Measurements from ENCODE around the gene TWF2.

The TWF2 gene

DNA sequence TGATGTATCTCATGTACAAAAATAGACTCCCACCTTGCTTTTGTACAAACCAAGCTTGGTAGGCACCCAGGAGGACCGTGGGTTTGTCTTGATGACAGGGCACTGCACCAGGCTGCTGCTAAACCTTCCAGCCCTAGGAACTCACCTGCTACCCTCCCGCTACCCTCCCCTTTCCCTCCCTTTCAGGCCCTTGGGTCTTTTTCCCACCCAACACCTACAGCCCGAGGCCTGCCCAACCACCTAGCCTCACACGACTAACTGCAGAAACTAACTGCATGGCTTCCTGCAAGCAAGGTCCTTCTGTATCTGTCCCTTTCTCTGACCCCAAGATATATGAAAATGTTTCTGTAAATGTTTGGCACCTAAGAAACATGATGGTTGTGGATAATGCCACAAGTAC lies 17.7 kb upstream of the TWF2 start:
- no peak for DNase-seq

DNA sequence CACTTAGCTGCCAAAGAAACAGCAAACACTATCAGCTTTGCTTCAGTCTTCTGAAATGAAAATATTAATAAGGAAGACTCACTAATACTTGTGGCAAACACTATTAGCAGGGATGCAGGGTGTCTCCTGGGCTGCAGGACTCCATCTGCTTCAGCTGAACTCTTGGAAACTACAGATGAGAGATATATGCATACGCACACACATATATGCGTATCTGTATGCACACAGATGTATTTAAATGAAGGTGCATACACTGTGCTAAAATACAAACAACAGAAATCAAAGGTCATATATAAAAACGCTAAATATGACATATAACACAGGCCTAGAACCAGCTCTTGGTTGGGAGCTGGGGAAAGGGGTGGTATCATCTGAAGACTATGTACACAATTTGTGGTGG lies 17.2 kb upstream of the TWF2 start:
- DNase-seq: no peak

DNA sequence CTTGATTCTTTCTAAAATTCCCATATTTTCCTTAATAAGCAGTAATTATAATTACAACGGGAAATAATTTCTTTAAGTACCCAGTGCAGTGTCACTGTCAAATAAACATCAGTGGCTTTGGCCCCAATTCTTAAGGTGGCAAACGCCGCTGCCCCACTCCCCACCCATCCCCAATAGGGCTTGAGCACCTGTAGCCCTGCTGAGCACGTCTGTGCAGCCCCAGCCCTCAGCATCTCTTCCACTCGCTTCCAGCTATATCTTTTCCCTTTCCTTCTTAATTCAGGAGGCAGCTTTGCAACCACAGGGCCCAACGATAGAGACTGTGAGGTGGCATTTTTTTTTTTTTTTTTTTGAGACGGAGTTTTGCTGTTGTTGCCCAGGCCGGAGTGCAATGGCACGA lies 15.7 kb upstream of the TWF2 start:
- no peak for DNase-seq

DNA sequence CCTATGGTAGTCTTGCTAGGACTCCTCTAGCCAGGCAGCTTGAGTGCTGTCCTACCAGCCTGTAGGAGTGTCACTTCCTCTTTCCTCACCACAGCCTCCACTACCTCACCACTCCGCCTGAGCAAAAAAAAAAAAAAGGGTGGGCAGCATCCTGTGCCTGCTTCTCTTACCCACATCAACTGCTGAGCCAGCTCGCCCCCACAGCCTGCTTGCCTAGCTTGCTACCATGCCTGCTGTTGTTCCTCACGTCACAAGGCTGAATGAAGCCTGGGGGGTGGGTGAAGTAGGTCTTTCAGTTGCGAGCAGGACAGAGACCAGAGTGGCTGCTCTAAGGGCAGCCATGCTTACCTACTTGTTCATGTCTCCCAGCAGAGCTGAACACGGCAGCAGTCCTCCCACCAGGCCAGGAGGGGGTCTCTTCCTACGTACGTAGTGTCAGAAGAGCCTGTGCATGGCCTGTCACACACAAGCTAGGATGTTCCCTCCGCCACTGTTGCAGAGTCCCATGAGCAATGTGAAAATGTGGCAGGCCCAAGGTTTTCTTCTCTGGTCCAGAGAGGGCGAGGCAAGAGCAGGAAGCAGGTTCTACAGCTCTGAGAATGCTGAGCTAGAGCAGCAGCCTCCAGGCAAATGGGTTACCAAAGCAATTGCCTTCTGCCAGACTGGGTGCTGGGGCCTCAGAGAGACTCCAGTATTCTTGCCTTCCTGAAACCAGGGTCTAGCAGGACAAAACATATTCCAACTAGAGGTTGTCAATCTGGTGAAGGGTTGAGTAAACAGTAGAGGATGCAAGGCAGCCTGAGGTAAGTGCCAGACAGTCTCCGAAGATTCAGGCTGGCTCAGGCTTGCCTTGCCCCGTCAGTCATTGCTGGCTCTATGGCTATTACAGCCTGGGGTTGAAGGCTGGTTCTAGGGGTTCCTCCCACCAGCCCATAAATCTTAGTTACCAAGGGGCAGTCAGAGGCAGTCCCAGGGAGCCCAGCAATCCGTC lies 14.7 kb upstream of the TWF2 start:
- peak; percentile 88 for DNase-seq

DNA sequence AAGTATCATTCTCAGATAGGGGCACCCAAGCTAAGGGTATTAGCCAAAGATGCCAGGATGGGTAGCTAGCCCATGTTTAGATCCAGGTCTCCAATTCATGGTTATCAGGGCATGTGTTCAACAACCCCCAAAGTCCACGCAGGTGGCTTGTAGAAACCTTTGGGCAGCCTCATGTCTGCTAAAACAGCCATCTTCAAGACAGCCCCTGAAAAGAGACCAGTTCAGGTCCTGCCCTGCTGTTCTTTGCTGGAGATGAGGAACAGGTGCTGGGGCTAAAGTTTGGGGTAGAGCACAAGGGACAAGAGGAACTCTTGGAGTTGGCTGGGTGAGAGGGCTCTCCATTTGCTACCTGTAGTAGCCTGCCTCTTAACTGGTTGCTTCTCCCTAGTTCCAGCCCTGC lies 11.2 kb upstream of the TWF2 start:
- DNase-seq: no peak

DNA sequence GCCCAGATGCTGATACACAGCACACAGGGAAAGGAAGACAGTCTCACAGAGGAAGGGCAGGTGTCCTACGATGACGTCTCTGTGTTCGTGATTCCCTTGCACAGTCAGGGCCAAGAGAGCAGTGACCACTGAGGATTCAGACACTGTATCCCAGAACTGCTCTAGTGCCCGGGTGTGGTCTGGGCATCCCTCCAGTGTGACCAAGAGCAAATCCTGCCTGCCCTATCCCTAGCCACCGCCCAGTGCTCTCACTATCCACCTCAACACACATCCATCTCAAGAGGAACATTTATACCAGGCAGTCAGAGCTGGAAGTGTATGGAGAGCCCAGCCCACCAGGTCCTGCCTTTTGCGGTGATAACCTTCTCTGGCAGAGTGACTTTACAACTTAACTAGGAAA lies 10.7 kb upstream of the TWF2 start:
- no peak for DNase-seq

DNA sequence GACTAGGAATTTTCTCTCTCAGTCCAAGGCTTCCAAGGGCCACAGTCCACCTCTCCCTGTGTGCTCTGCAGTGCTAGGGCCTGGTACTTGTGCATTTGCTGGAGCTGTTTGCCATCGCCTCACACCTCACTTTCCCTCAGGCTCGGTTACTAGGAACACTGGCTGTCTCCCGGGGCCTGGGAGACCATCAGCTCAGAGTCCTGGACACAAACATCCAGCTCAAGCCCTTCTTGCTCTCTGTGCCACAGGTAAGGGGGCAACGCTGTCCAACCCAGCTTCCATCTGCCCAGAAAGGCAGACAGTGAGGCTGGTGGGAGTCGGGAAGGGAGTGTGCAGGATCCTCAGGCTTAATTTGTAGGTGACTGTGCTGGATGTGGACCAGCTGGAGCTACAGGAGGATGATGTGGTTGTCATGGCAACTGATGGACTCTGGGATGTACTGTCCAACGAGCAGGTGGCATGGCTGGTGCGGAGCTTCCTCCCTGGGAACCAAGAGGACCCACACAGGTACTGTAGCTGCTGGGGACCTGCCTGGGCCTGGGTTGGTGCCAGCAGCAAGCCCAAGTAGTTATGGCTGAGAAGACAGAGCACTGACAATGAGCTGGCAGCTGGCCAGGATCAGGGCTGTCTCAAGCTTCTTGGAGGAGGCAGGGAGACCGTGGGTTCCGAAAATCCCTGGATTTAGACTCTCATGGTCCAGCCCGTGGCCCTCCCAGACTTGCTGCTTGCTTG lies 10.0 kb upstream of the TWF2 start:
- DNase-seq: peak; percentile 64

DNA sequence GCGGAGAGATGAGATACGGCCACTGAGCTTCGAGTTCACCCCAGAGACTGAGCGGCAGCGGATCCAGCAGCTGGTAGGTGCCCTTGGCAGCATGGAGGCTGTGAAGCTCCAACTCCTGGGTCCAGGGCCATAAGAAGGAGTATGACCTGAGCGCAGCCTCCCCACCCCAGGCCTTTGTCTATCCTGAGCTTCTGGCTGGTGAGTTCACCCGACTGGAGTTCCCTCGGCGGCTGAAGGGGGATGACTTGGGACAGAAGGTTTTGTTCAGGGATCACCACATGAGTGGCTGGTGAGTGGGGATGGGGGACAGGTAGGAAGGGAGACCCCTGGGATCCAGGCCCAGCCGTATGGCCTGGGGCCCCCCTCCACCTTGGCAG lies 9.2 kb upstream of the TWF2 start:
- no peak for DNase-seq

DNA sequence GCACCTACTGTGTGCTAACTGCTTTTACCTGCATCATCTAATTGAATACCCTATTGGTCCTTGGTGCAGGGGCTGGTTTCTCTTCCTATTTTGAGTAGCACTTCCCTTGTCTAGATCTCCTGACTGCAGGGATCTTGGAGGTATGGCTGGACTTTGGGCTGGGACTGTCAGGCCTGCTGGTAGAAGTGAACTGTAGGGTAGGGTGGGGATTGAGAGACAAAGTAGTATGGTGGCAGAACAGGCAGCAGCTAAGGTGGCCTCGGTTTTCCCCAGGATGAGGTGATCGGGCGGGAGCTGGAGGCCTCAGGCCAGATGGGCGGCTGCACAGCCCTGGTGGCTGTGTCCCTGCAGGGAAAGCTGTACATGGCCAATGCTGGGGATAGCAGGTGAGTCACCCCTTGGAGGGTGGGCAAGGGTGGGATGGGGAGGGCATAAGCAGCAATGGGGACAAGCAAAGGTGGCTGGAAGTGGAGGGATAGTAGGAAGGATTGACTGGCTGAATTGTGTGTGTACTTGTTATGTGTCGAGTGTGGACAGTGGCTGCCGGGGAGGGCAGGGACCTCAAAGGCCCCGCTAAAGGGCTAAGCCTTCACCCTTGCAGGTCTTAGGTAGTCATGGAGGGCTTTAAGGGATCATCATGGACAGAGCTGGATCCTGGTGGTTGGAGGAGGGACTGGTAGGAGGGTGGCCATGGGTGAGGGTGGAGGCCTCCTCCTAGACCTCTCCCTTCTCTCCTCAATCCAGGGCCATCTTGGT lies 8.6 kb upstream of the TWF2 start:
- no peak for DNase-seq

DNA sequence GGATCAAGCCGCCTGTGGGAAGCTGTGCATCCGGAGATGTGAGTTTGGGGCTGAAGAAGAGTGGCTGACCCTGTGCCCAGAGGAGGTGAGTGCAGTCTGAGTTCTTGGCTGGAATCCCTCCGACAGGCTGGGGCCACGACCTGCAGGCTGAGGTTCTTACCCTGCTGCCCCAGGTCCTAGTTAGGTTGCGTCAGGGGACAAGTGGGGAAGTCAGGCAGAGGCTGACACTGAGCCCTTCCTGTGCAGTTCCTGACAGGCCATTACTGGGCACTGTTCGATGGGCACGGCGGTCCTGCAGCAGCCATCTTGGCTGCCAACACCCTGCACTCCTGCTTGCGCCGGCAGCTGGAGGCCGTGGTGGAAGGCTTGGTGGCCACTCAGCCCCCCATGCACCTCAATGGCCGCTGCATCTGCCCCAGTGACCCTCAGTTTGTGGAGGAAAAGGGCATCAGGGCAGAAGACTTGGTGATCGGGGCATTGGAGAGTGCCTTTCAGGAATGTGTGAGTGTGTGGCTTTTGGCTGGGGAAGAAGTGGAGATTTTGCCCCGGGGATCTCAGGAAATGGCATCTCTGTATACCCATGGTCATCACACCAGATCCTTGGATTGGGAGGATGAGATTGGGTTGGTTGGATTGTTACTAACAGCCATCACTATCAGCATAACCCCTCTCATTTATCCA lies 7.9 kb upstream of the TWF2 start:
- no peak for DNase-seq

DNA sequence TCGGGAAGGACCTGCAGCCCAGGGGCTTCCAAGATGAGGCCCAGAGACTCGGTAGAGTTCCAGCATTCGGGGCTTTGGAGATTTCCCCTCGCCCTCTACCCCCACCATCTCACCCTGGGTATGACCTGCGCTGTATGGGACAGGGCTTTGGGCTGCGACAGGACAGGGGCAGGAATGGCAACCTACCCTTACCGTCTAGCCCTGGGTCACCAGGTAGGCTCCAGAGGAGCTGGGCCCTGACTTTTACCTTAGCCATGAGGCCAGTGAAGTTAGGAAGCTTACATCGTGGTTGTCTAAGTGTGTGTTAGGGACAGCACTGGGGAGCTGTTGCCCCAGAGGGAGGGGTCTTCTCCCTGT lies 7.3 kb upstream of the TWF2 start:
- no peak for DNase-seq

DNA sequence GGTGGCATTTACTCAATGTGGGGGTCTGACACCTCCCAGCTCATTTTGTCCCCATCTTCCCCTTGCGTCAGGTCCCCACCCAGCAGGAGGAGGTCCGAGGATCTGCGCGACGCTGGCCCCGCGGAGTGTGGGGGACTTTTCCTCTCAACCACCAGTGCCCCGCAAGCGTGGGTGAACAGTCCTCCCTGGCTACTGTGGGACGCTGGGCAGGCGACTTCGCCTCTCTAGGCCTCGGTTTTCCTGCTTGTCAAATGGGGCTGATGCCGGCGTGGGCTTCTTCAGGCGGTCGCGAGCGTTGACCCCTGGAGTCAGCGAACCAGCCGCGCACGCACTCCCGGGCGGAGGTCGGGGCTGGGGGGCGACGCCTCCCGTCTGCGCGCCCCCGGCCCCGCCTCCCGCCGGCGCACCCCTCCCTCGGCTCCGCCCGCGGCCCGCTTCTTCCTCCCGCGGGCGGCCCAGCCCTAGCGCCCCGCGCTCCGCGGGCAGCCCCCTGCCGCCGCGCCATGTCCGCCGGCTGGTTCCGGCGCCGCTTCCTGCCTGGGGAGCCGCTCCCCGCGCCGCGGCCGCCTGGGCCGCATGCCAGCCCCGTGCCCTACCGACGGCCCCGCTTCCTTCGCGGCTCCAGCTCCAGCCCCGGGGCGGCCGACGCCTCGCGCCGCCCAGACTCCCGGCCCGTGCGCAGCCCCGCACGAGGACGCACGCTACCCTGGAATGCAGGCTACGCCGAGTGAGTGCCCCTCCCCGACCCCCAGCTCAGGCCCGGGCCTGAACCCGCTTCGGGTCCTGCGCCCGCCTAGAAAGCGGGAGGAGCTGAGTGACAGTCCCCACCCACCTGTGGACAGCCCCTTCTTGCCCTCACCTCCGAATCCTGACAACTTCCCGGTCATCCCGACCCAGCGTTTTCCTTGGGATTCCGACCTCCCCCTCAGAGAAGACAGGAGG lies 6.6 kb upstream of the TWF2 start, which contains the start of gene PPM1M:
PPM1M (plus strand) TSS at position 438 of the 942 bp plus-strand sequence; CDS start at position 504, 66 bp downstream.
- DNase-seq: peak; percentile 47

DNA sequence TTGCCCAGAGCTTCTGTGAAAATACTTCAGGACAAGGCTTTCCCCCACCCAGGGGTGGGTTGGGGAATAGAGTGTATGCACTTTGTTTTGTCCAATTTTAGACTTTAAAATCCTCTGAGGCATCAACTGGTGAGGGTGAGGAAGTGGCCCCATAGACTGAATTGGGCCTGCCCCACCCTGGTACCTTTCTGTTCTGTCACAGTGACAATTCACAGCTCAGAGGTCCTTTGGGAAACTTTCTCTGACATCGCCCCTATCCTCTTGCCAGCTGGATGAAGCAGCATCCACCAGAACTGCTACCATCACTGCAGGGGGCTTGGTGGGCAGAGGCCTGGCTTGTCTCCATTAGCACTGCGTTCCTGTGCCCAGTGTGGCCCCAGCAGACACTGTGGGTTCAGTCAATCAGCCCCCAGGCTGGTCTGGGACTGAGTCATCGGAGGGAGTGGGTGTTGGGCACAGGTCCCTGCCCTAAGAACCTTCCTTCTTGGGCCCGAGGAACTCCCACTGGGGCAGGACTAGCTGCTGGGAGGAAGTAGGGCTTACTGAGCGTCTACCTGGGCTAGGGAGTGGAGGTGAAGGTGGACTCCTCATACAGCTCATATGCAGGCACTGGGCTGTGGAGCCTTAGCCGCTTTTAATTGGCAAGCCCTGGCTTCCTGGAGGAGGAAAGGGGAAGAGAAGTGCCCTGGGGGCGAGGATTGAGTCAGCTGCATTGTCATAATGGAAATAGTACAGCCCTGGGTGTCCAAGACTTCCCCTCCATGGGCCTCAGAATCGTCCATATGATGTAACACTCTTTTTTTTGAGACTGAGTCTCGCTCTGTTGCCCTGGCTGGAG lies 5.1 kb upstream of the TWF2 start:
- peak; percentile 55 for DNase-seq

DNA sequence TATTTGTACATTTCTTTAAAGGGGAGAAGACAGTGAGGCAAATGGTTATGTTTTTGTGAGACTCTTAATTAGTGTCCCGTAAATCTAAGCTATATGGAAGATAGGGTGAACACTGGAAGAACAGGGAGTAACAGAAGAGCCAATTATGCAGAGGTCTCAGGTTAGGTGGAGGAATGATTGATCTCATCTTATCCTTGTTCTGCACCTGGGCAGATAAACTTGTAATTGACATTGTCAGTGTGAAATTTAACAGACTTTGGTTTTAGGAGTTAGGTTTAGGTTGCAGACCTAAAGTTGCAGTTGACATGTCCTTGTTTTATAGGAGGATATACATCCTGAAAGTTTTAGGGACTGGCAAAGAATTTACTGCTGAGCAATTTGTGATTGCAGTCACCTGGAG lies 3.1 kb upstream of the TWF2 start:
- DNase-seq: no peak

DNA sequence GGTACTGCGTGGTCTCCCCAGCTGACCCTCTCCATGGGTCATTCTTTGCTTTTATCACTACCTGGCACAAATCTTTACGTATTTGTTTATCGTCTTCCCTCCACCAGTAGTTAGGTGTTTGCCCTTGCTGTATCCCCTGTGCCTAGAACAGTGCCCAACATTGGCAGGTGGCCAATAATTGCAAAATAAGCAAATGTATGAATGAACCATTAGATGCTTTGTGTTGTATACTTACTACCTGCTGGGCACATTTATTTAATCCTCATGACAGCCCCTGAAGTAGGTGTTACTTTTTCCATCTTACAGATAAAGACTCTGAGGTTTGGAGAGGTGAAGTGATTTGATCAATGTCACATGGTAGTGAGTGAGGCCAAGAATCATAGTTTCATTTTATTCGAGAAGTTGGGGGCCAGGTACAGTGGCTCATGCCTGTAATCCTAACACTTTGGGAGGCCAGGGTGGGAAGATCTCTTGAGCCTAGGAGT lies 2.0 kb upstream of the TWF2 start:
- no peak for DNase-seq

DNA sequence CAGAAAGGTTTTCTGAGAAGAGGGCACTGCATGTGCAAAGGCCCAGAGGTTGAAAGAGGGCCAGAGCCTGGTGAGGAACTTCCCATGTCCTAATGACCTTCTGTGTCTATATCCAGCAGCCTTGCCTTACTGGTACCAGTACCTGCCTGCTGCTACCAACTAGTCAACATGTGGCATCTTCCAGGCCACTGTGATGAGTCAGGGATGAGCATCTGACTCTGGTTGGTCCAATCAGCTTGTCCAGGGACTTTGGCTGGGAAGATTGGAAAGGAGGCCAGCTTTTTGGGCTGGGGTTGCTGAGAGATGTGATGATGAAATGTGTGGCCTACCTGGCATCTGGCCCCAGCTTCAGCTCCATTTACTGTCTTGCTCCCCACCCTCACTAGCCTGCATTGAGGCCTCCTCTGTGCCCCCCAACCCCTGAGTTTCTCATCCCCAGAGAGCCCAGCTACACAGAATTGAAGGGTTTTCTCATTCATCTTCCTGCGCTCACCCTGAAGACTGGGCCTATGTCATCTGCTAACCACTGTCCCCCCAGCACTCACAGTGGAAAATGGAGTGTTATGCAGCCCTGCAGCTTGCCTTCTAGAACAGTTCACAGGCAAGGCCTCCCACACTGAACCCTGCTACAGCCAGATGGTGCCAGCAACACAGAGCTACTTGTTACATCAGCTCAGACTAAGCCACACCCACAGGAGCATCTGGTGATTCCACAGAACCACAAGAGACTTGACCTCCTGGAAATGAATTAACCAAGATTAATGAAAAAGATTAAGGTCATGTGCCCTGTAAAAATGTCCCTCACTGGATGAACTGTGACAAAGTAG lies 1.3 kb upstream of the TWF2 start:
- peak; percentile 96 for DNase-seq

DNA sequence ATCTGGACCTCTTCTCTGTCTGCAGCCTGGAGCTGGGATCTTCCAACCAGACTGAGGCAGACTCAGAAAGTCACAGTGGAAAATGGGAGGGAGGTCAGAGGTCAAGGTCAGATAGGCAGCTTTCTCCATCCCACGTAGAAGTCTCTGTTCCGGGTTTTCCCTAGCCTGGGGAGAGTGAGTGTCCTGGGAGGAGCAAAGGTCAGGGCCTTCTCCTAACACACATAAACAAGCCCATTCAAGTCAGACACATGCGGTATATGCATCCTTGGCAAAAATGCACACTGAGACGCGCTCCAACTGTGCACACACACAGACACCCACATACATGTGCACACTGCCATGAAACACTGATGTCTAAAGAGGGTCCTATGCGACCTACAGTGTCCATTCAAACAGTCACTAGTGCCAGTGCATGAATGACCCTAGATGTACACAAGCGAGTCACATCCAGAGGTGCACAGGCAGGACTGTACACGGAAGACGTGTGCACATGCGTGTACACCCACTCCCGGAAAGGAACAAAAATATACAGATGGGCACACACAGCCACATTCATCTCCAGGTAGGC lies 681 bp downstream of the TWF2 start:
- no peak for DNase-seq

DNA sequence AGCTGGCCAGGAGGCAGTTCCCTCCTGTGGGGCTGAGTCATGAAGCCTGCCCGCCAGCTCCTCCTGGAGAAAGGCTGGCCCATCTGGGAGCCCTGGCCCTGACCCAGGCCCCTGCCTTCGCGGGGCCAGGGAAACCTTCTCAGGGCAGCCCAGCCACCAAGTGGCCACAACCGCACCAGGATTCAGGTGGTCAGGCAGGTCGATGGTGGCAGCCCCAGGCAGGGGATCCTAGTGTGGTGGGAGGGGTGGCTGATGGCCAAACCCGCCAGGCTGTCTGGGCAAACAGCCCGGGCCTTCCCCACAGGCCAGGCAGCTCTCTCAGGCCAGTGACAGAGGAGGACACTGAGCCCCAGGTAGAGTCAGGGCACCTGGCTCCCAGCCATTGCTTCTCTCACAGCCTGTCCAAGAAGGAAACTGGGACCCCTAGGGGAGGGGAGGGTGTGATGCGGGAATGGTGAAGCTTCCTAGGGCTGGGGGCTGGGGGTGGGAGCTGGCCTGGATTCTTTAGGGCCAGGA lies 1.2 kb downstream of the TWF2 start:
- peak; percentile 46 for DNase-seq

Data from hematopoietic multipotent progenitor cell treated with erythropoietin and hydrocortisone succinate and interleukin-3 and kit ligand, for 6 days (in vitro differentiated cells).